HG02870 (cell line): ENCODE data around the gene ABCA8.
"Not testable (repeated sequence)": the region's sequence is repeated elsewhere in the genome, so short reads cannot be mapped to it uniquely, and the experiment has no call there.

Experiments used
- ATAC-seq: cut with Tn5 transposase; IDR thresholded peaks from one replicate; pipeline ENCODE4 v1.9.1; 2021; ENCODE audit warnings: mild to moderate bottlenecking, moderate library complexity; ENCODE audit not compliant: unreplicated experiment

ABCA8 gene, protein sequence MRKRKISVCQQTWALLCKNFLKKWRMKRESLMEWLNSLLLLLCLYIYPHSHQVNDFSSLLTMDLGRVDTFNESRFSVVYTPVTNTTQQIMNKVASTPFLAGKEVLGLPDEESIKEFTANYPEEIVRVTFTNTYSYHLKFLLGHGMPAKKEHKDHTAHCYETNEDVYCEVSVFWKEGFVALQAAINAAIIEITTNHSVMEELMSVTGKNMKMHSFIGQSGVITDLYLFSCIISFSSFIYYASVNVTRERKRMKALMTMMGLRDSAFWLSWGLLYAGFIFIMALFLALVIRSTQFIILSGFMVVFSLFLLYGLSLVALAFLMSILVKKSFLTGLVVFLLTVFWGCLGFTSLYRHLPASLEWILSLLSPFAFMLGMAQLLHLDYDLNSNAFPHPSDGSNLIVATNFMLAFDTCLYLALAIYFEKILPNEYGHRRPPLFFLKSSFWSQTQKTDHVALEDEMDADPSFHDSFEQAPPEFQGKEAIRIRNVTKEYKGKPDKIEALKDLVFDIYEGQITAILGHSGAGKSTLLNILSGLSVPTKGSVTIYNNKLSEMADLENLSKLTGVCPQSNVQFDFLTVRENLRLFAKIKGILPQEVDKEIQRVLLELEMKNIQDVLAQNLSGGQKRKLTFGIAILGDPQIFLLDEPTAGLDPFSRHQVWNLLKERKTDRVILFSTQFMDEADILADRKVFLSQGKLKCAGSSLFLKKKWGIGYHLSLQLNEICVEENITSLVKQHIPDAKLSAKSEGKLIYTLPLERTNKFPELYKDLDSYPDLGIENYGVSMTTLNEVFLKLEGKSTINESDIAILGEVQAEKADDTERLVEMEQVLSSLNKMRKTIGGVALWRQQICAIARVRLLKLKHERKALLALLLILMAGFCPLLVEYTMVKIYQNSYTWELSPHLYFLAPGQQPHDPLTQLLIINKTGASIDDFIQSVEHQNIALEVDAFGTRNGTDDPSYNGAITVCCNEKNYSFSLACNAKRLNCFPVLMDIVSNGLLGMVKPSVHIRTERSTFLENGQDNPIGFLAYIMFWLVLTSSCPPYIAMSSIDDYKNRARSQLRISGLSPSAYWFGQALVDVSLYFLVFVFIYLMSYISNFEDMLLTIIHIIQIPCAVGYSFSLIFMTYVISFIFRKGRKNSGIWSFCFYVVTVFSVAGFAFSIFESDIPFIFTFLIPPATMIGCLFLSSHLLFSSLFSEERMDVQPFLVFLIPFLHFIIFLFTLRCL (N-terminal part only)

DNA sequence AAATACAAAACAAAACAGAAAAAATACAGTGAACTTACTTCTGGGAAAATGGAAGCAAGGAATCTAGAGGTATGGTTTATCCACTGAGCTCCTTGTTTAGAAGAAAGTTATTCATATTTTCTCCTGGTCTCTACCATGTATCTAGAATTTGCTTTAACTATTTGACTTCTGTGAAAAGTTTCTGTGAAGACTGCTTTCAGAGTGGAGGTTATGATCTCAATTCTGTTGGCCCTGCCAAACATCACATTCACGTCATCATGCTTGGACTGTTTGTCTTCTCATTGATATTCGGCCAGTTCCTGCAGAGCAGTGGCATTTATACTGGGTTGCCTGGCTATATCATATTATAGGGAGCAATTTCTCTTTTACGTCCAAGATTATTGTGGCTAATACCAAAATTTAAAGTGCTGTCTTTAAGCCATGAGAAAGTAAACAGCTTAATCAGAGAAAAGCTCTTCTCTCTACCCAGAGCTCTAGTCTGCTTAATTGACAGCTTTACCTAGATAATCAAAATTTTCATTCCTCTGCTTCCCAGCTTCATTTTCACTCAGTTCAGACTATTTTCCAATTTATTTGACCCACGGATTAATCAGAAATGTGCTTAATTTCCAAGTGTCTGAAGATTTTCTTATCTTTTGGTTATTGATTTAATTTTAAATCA is at the start of gene ABCA8:
ABCA8 (minus strand) TSS at position 212 of the 661 bp plus-strand sequence. CDS start 13,358 bp downstream, outside the sequence.
- ATAC-seq: no peak

DNA sequence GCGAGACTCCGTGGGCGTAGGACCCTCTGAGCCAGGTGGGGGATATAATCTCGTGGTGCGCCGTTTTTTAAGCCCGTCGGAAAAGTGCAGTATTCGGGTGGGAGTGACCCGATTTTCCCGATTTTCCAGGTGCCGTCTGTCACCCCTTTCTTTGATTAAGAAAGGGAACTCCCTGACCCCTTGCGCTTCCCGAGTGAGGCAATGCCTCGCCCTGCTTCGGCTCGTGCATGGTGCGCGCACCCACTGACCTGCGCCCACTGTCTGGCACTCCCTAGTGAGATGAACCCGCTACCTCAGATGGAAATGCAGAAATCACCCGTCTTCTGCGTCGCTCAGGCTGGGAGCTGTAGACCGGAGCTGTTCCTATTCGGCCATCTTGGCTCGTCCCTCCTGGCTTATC is 49.6 kb upstream of the ABCA8 start:
- ATAC-seq: not testable (repeated sequence)

DNA sequence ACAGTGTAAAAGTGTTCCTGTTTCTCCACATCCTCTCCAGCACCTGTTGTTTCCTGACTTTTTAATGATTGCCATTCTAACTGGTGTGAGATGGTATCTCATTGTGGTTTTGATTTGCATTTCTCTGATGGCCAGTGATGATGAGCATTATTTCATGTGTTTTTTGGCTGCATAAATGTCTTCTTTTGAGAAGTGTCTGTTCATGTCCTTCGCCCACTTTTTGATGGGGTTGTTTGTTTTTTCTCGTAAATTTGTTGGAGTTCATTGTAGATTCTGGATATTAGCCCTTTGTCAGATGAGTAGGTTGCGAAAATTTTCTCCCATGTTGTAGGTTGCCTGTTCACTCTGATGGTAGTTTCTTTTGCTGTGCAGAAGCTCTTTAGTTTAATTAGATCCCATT is 44.6 kb upstream of the ABCA8 start:
- ATAC-seq: not testable (repeated sequence)

DNA sequence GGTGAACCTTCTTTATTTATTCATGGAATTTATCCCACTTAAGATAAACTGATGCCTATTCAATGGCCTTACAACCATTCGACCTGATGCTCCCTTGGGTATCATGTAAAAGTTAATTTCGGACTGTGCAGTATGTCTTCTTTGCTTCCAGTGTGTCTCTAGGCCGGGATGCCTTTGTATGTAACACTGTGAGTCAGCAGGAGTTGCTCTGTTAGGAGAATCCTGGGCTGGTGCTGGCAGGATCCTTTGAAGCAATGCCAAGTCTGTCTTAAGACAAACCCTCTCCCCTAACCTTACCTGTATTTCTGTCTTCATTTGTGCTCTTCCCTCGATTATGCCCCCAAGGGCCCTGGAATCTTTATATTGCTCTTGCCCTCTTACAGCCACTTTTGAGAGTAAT is 37.9 kb upstream of the ABCA8 start:
- no peak for ATAC-seq

DNA sequence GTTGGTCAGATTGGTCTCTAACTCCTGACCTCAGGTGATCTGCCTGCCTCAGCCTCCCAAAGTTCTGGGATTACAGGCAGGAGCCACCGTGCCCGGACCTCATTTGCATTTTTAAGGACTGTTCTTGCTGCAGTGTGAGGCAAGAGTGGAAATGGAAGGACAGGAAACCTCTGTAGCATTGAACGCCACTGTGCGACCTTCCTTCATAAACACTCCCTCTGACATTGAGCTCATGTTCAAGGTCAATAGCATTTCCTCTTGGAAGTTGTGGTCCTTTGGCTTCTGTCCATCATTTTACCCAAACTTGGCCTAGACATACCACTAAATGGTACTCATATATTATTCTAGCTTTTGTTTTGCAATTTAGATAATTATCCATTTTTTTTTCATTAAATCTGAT is 32.8 kb upstream of the ABCA8 start:
- ATAC-seq: no peak

DNA sequence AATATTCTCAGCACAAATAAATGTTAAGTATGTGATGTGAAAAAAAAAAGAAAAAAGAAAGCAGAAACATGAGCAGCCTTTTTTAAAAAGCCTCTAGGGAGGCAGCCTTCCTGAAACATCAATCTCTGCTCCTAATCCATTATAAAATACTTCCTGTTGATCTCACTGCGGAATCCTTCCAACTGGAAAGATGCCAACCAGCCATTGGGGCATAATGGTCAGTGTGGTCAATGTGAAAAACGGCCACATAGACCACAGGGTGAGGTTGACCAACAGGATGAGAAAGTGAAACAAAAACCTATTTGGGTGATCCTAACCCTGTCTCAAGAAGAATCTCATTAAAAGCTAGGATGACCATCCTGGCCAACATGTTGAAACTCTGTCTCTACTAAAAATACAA is 26.1 kb upstream of the ABCA8 start:
- ATAC-seq: no peak

DNA sequence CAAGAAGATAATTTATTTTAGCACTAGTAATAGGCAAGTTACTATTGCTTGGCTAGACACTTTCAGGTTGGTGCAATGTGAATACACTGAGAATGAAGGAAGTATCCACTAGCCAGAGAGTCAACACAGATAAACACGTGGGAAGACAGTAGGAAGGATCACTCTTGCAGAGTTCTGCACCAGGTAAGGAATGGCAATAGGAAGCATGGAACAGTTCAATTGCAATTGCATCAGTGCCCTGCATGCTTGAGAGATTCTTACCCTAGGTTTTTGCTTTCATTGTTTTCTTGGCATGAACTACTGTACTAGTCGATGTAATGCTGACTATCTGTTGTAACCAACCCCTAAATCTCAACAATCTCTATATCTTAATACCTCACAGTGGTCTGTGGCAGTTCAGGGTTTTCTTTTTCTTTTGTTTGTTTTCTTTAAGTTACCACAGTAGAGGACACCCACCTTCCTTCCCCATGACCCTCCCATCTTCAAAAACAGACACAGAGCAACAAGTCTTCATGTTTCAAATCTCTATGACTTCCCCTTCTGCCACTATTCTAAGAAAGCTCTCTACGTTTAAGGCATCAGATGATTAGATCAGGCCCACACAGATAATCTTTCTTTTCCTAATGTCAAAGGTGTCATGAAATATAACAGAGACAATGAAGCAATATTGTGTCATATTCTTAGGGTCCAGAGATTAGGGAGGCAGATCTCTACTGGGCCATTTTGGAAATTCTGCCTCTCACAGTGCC is 18.1 kb upstream of the ABCA8 start:
- ATAC-seq: no peak

DNA sequence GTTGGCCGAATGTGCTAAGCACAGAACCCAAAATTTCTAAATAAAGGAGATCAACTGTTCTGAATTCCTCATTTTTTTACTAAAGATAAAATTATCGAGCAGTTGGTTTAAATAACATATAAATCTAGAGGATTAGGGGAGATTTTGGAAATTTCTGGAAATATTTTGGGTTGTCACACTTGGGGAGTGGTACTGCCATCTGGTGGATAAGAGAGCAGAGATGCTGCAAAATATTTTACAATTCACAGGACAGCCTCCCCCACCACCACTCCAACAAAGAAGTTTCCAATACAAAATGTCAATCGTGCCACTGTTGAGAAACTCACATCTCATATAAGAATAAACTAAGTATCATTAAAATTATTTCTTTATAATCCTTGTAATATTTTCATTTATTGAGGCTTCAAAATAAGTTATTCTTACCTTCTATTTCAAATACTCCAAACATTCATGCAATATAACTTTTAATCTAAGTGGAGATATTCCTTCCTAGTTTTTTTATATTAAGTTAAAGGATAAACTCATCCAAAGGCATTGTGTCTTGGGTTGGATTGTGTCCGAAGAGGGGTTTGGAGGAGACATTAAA is 17.0 kb upstream of the ABCA8 start:
- ATAC-seq: no peak

DNA sequence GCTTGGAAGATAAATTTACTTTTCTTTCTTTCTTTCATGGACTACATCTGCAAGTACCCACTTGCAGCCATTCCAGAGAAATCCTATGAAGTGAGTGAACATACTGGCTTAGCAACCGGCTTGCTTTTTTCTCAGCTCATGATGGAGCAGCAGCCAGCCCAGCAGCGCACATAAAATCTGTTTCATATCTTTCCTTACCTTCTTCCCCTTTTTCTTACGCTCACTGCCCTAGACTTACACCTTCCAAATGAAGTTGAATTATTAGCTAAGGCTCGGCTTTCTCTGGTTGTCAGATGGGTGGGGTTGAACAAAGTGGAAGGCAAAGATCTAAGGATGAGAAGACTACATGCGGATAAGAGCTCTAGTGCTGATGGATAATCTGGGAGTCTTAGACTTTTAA is 13.9 kb upstream of the ABCA8 start:
- ATAC-seq: no peak

DNA sequence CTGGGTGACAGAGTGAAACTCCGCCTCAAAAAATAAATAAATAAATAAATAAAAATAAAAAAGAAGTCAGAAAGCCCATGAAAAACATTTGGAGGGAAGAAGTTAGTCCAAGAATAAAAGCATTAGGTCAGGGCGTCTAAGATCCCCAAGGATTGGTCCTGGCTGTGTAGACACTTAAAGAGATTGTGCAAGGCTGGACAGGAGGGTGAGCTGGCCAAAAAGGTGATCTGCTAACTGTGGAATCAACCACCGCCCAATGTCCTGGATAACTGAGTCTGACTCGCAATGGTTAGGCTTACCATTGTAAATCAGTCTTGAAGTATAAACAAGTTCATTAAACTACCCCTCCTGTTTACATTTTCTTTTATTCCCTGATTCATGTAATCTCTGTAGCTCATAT is 8.8 kb upstream of the ABCA8 start:
- no peak for ATAC-seq

DNA sequence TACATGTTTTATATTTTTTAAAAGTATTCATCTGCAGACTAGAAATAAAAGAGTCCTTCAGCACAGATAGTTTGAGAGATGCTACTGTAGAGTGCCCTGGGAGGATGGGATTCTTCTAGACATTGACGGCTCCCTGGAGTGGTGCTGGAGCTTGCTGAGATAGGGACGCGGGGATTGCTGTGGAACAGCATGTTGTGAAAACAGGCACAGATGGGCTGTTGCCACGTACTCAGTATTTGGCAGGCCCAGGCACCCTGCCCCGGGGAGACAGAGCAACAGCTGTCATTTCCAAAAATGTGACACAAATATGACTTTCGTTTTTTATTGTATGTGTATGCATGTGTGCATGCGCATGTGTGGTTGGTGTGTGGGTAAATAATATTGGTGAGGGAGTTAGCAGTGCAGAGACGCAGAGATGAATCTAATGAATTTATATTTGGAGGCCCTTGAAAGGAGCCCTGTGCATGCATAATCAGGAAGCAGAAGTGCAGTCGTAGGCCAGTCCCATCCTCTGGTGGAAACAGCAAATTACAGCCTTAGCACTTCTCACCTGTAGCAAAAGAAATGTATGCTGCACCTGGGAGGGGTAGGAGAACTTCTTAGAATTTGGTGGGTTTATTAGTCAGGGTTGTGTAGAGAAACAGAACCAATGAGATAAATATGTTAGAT is 6.2 kb upstream of the ABCA8 start:
- ATAC-seq: no peak

DNA sequence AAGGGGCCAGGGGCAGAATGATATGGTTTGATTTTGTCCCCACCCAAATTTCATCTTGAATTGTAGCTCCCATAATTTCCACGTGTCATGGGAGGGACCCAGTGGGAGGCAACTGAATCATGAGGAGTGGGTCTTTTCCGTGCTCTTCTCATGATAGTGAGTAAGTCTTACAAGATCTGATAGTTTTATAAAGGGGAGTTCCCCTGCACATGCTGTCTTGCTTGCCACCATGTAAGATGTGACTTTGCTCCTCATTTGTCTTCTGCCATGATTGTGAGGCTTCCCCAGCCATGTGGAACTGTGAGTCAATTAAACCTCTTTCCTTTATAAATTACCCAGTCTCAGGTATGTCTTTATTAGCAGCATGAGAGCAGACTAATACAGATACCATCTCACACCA is 3.9 kb upstream of the ABCA8 start:
- ATAC-seq: not testable (repeated sequence)

DNA sequence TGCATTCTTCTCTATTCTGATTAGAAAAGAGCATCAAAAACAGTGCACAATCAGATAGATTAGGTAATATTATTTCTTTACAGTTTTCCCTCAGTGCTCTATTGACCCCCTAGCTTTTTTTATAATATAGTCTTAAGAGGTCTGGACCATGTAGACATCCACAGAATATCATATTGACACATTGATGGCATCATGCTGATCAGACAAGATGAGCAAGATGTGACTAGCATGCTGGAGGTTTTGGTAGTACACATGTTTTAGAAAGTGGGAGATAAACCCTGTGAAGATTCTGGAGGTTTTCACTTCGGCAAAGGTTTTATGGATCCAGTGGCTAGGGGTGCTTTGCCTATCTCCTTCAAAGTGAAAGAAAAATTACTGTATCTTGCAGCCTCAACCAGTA is 2.8 kb upstream of the ABCA8 start:
- ATAC-seq: no peak

DNA sequence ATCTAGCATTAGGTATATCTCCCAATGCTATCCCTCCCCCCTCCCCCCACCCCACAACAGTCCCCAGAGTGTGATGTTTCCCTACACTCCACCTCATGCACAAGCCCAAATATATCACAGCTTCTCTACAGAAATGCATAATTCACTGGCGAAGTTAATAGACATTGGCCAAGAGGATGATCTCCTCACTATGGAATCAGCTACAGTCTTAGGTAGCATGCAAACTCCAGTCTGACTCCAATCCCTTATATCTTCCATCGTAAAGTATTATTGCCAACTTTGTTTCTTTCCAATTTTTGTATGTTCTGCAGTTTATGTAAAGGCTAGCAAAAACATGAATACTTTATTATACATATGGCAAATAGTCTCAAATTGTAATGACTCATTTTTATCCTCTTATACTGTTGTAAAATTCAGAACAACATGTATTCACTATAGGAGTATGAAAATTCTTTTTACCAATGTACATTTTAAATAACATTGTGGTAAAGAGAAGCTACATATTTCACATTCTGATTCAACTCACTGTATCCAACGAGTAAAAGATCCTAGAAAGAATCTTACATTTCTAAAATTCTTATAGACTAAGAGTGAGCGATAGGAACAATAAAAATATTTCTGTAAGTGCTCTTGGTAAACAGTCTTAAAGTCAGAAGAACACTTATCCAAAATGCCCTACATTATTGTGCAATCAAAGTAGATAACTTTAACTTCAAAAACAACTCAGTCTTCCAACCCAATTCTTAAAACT is 871 bp downstream of the ABCA8 start:
- ATAC-seq: no peak

DNA sequence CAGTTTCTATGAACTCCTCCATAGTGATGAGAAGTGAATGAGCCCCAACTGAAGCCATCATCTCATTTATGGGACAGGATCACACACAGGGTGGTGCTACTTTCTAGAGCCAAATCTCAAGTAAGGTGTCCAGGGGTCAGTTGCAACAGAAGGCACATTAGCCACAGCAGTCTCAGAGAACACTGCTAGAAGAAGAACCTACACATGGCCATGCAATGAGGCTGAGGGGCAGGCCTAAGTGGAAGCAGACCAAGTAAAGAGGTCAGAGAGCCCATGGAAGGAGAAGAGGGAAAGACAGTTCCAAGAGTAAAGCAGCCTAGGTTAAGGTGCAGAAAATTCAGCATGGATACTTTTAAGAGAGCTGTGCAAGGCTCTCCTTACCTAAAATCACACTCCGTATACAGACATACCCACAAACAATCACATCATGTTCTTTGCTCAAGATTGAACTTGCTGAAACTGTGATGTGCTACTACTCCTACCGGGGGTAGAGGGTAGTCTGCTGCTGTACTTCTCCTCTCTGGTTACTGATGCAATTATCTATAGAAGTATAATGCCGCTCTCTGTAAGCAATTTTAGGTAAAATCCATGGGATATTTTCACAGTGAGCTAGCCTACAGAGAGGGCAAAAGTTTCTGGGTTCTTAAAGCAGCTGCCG is 1.7 kb downstream of the ABCA8 start:
- ATAC-seq: no peak

DNA sequence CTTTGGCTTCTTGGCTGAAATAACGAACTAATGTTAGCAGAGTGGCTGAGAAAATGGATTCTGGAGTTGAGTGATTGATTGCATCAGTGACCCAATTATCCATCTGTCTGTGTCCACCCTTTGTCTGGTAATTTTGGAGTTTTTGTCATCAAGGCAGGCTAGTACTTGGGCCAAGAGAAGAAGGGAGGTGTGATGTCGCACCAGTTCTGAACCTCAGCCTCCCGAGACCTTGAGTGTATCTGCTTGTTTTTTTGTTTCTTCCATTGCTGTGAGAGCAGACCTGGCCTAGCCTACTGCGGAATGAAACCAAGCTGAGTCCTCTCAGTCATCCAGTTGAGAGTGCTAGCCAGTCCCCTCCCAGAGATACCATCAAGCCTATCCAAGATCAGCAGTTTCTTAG is 4.5 kb downstream of the ABCA8 start:
- ATAC-seq: no peak

DNA sequence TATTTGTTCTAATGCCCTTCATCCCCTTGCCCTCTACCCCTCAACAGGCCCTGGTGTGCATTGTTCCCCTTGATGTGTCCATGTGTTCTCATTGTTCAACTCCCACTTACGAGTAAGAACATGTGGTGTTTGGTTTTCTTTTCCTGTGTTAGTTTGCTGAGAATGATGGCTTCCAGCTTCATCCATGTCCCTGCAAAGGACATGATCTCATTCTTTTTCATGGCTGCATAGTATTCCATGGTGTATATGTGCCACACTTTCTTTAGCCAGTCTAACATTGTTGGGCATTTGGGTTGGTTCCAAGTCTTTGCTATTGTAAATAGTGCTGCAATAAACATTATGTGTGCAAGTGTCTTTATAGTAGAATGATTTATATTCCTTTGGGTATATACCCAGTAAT is 7.3 kb downstream of the ABCA8 start:
- ATAC-seq: not testable (repeated sequence)
